GM12891 (cell line): Measurements from ENCODE around the gene AMFR.

ENCODE experiments used
- DNase-seq: peaks from one replicate; pipeline ENCODE4 v3.0.0; 2011; ENCODE audit warnings: low spot score; ENCODE audit not compliant: insufficient read length
- FAIRE-seq: peaks from 2 replicates; lab custom pipeline; 2011; peaks lifted over from hg19 to GRCh38; lab: Jason Lieb, UNC
- PAX5 ChIP-seq: IDR thresholded peaks from 2 replicates; pipeline ENCODE4 v1.6.1; 2011; ENCODE audit warnings: low read length, moderate library complexity, mild to moderate bottlenecking; ENCODE audit not compliant: insufficient read depth, severe bottlenecking
- POLR2A ChIP-seq: IDR thresholded peaks from 2 replicates; pipeline ENCODE4 v1.6.1; 2011; ENCODE audit warnings: low read depth, low read length, control low read depth
- POLR2AphosphoS5 ChIP-seq: IDR thresholded peaks from 2 replicates; pipeline ENCODE4 v1.6.1; 2011; ENCODE audit warnings: low read depth, low read length, control low read depth
- POU2F2 ChIP-seq: IDR thresholded peaks from 2 replicates; pipeline ENCODE4 v1.6.1; 2011; ENCODE audit warnings: low read depth, mild to moderate bottlenecking, control low read depth, low read length, moderate library complexity
- SPI1 ChIP-seq: IDR thresholded peaks from 2 replicates; pipeline ENCODE4 v1.6.1; 2011; ENCODE audit warnings: low read depth, low read length, control low read depth
- TAF1 ChIP-seq: IDR thresholded peaks from 2 replicates; pipeline ENCODE4 v1.6.1; 2011; ENCODE audit warnings: low read depth, low read length, control low read depth

Gene AMFR

GRCh38 chr16:56355786-56356275, 69.5 kb downstream of the AMFR start:
- TF ChIP-seq POLR2A (no peak), POLR2AphosphoS5 (no peak)
- DNase-seq: peak; percentile 21
- FAIRE-seq: no peak

- TF ChIP-seq TAF1 (no peak), POLR2A (no peak), SPI1 (no peak), POU2F2 (no peak), POLR2AphosphoS5 (no peak)
- FAIRE-seq: no peak
- DNase-seq: no peak
Measured at GRCh38 chr16:56355221-56355620, 70.1 kb downstream of the AMFR start.

- TF ChIP-seq POU2F2 (no peak), SPI1 (no peak), PAX5 (no peak), TAF1 (no peak), POLR2A (no peak), POLR2AphosphoS5 (no peak)
- FAIRE-seq: no peak
- no peak for DNase-seq
Measured at GRCh38 chr16:56354746-56355145, 70.6 kb downstream of the AMFR start.

- DNase-seq: no peak
- TF ChIP-seq PAX5 (no peak), POLR2A (no peak), TAF1 (no peak), POLR2AphosphoS5 (no peak), SPI1 (no peak), POU2F2 (no peak)
- FAIRE-seq: no peak
Measured at GRCh38 chr16:56354016-56354415, 71.3 kb downstream of the AMFR start.

- TF ChIP-seq TAF1 (no peak), SPI1 (no peak), POU2F2 (no peak), POLR2A (no peak), PAX5 (no peak), POLR2AphosphoS5 (no peak)
- peak; percentile 6 for DNase-seq
- no peak for FAIRE-seq
Measured at GRCh38 chr16:56353054-56353921, 72.1 kb downstream of the AMFR start.

GRCh38 chr16:56352351-56353053, 72.8 kb downstream of the AMFR start:
- DNase-seq (no peak), FAIRE-seq (no peak)
- no peak for TF ChIP-seq POLR2AphosphoS5
- TF ChIP-seq TAF1: no peak
- no peak for TF ChIP-seq POU2F2
- no peak for TF ChIP-seq POLR2A
- no peak for TF ChIP-seq PAX5
- TF ChIP-seq SPI1: no peak

- FAIRE-seq: no peak
- DNase-seq: no peak
- TF ChIP-seq PAX5 (no peak), POLR2A (no peak), SPI1 (no peak), TAF1 (no peak), POU2F2 (no peak), POLR2AphosphoS5 (no peak)
Measured at GRCh38 chr16:56351481-56351880, 73.9 kb downstream of the AMFR start.

GRCh38 chr16:56350491-56351405, 74.6 kb downstream of the AMFR start:
- FAIRE-seq: no peak
- no peak for TF ChIP-seq TAF1
- DNase-seq: no peak

GRCh38 chr16:56349711-56350161, 75.6 kb downstream of the AMFR start:
- TF ChIP-seq POLR2A (no peak), SPI1 (no peak), TAF1 (no peak), POLR2AphosphoS5 (no peak), POU2F2 (no peak), PAX5 (no peak)
- DNase-seq: no peak
- no peak for FAIRE-seq

GRCh38 chr16:56349086-56349415, 76.3 kb downstream of the AMFR start:
- DNase-seq (no peak), FAIRE-seq (no peak)
- TF ChIP-seq POU2F2 (no peak), TAF1 (no peak), SPI1 (no peak), POLR2A (no peak), PAX5 (no peak), POLR2AphosphoS5 (no peak)
